H1 (cell line): ENCODE results near the gene PTPRH.

Experiments used
- CHD1 ChIP-seq: IDR thresholded peaks from 2 replicates; pipeline ENCODE4 v1.6.1; 2012; ENCODE audit warnings: low read depth, low read length, improper control_type of control experiment
- CTCF ChIP-seq, 3 experiments: IDR thresholded peaks; 1 replicate in 2 of 3; 2 replicates in 1 of 3; pipeline versions ENCODE4 v1.5.1 to v1.6.1; 2011; ENCODE audit warnings: low read length in 3 of 3, mild to moderate bottlenecking in 3 of 3, inconsistent platforms in 2 of 3, low read depth in 1 of 3, moderate library complexity in 1 of 3; ENCODE audit not compliant: insufficient read depth in 1 of 3; ENCODE audit errors: control extremely low read depth in 1 of 3
- EGR1 ChIP-seq: IDR thresholded peaks from 2 replicates; pipeline ENCODE4 v1.6.1; 2011; ENCODE audit warnings: low read depth, low read length, borderline replicate concordance
- EP300 ChIP-seq, 2 experiments: IDR thresholded peaks; 1 replicate in 1 of 2; 2 replicates in 1 of 2; pipeline ENCODE4 v1.6.1; 2011 to 2012; ENCODE audit warnings: low read depth in 2 of 2, low read length in 2 of 2, mild to moderate bottlenecking in 2 of 2, borderline replicate concordance in 1 of 2, inconsistent platforms in 1 of 2, moderate library complexity in 1 of 2
- JUND ChIP-seq: IDR thresholded peaks from 2 replicates; pipeline ENCODE4 v1.6.1; 2011; ENCODE audit warnings: mild to moderate bottlenecking, improper control_type of control experiment, low read length
- POLR2A ChIP-seq, 2 experiments: IDR thresholded peaks; 1 replicate in 1 of 2; 2 replicates in 1 of 2; pipeline ENCODE4 v1.6.1; 2011; ENCODE audit warnings: low read depth in 2 of 2, low read length in 2 of 2, mild to moderate bottlenecking in 2 of 2; ENCODE audit errors: control extremely low read depth in 1 of 2
- POLR2AphosphoS5 ChIP-seq: IDR thresholded peaks from 2 replicates; pipeline ENCODE4 v1.6.1; 2011; ENCODE audit warnings: low read depth, low read length
- RXRA ChIP-seq: IDR thresholded peaks from 2 replicates; pipeline ENCODE4 v1.6.1; 2011; ENCODE audit warnings: low read depth, mild to moderate bottlenecking, low read length, moderate library complexity; ENCODE audit not compliant: insufficient read depth
- YY1 ChIP-seq: IDR thresholded peaks from 2 replicates; pipeline ENCODE4 v1.6.1; 2011; ENCODE audit warnings: low read depth, mild to moderate bottlenecking, low read length

- no peak for TF ChIP-seq POLR2AphosphoS5
- no peak for TF ChIP-seq CTCF (IDR thresholded peaks at IDR 0.05; ENCODE audit: control extremely low read depth in 1 of 3, insufficient read depth in 1 of 3, low read depth in 1 of 3, low read length in 3 of 3)
- no peak for TF ChIP-seq POLR2A (IDR thresholded peaks at IDR 0.05; ENCODE audit: control extremely low read depth in 1 of 2, low read depth in 2 of 2, low read length in 2 of 2)
- no peak for TF ChIP-seq CHD1
- no peak for TF ChIP-seq RXRA
- no peak for TF ChIP-seq JUND
- no peak for TF ChIP-seq YY1
- no peak for TF ChIP-seq EGR1
- no peak for TF ChIP-seq EP300 (IDR thresholded peaks at IDR 0.05; ENCODE audit: borderline replicate concordance in 1 of 2, low read depth in 2 of 2, low read length in 2 of 2)
These were observed 38.9 kb upstream of the PTPRH start for GRCh38 chr19:55248166-55248675.
